SK-N-SH treated with all-trans-retinoic acid at 6 μM for 48 hours (cell line): ENCODE measurements around the gene OPN4.

Experiments used
- ARNTL ChIP-seq: fragments of 450-650 bp; formaldehyde crosslinking; IDR thresholded peaks from 2 replicates; pipeline ENCODE4 v1.5.0; 2020; ENCODE audit warnings: low read depth, mild to moderate bottlenecking, moderate library complexity, borderline replicate concordance
- CSDC2 ChIP-seq: fragments of 250-450 bp; sonication (Bioruptor Pico); IDR thresholded peaks from 2 replicates; pipeline ENCODE4 v1.5.0; 2020; ENCODE audit warnings: mild to moderate bottlenecking, moderate library complexity
- GLIS3 ChIP-seq: fragments of 250-450 bp; sonication (Bioruptor Pico); IDR thresholded peaks from 2 replicates; pipeline ENCODE4 v1.5.0; 2020; ENCODE audit warnings: mild to moderate bottlenecking, moderate library complexity
- RARB ChIP-seq: fragments of 250-450 bp; sonication (Bioruptor Pico); IDR thresholded peaks from 2 replicates; pipeline ENCODE4 v1.8.0; 2021; ENCODE audit warnings: mild to moderate bottlenecking, moderate library complexity
- TCF4 ChIP-seq: fragments of 250-450 bp; sonication (Bioruptor Pico); IDR thresholded peaks from 2 replicates; pipeline ENCODE4 v1.8.0; 2021; ENCODE audit warnings: mild to moderate bottlenecking, moderate library complexity, borderline replicate concordance
- TF ChIP-seq, protein P1 (sequence below): fragments of 250-450 bp; sonication (Bioruptor Pico); IDR thresholded peaks from 2 replicates; pipeline ENCODE4 v1.5.1; 2021; ENCODE audit warnings: mild to moderate bottlenecking, moderate library complexity

DNA sequence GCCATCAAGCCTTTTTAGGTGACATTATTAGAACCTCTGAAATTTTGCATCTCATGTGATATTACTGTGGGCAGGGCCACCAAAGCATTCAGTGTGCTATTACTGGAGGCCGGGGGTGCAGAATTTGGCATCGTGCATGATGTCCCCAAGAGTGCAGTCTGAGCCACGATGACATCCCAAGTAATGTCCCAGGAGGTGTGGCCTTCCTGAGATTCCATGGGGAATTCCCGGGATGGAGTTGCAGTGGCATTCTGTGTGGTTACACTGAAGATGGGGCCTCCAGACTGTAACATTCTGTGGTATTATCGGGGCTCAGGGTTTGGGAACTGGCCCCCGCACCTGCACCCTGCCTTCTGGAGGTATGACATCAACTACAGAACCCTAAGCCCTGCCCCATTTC, 23.0 kb downstream of the OPN4 start:
- no peak for TF ChIP-seq CSDC2 (CRISPR knock-in tag)
- TF ChIP-seq RARB: no peak
- TF ChIP-seq, protein P1, sequence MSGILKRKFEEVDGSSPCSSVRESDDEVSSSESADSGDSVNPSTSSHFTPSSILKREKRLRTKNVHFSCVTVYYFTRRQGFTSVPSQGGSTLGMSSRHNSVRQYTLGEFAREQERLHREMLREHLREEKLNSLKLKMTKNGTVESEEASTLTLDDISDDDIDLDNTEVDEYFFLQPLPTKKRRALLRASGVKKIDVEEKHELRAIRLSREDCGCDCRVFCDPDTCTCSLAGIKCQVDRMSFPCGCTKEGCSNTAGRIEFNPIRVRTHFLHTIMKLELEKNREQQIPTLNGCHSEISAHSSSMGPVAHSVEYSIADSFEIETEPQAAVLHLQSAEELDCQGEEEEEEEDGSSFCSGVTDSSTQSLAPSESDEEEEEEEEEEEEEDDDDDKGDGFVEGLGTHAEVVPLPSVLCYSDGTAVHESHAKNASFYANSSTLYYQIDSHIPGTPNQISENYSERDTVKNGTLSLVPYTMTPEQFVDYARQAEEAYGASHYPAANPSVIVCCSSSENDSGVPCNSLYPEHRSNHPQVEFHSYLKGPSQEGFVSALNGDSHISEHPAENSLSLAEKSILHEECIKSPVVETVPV (CRISPR knock-in tag): no peak
- TF ChIP-seq TCF4 (CRISPR knock-in tag): no peak
- no peak for TF ChIP-seq ARNTL (CRISPR knock-in tag)
- no peak for TF ChIP-seq GLIS3 (CRISPR knock-in tag)
